ENCODE results near the gene SP6.

SP6 gene

GRCh38 chr17:47884427-47884740 lies 33.4 kb upstream of the SP6 start:
- no peak for DNase-seq (ENCODE audit: low read depth)
- H3K4me3 ChIP-seq (ENCODE audit: low read depth, low read length) = no peak overlapping the region
- TF ChIP-seq CTCF (conservative IDR thresholded peaks at IDR 0.05; ENCODE audit: low read depth, low read length) = no peak

- H3K4me3 ChIP-seq (ENCODE audit: low read depth, low read length) = no peak overlapping the region
- no peak for DNase-seq (ENCODE audit: low read depth)
- no peak for TF ChIP-seq CTCF (conservative IDR thresholded peaks at IDR 0.05; ENCODE audit: low read depth, low read length)
These were observed 32.8 kb upstream of the SP6 start for GRCh38 chr17:47883589-47884426.

- no peak overlapping the region for H3K4me3 ChIP-seq (ENCODE audit: low read depth, low read length)
- no peak for TF ChIP-seq CTCF (conservative IDR thresholded peaks at IDR 0.05; ENCODE audit: low read depth, low read length)
- DNase-seq (ENCODE audit: low read depth) = no peak
These were observed 32.0 kb upstream of the SP6 start for GRCh38 chr17:47882695-47883588.

- H3K4me3 ChIP-seq (ENCODE audit: low read depth, low read length) = no peak overlapping the region
- DNase-seq (ENCODE audit: low read depth) = no peak
- TF ChIP-seq CTCF (conservative IDR thresholded peaks at IDR 0.05; ENCODE audit: low read depth, low read length) = no peak
These were observed 31.3 kb upstream of the SP6 start for GRCh38 chr17:47882247-47882646.

GRCh38 chr17:47879776-47880454 lies 29.0 kb upstream of the SP6 start:
- TF ChIP-seq CTCF (conservative IDR thresholded peaks at IDR 0.05; ENCODE audit: low read depth, low read length) = no peak
- H3K4me3 ChIP-seq (ENCODE audit: low read depth, low read length) = no peak overlapping the region
- no peak for DNase-seq (ENCODE audit: low read depth)

- no peak for TF ChIP-seq CTCF (conservative IDR thresholded peaks at IDR 0.05; ENCODE audit: low read depth, low read length)
- H3K4me3 ChIP-seq (ENCODE audit: low read depth, low read length) = no peak overlapping the region
- DNase-seq (ENCODE audit: low read depth) = peak; percentile 35
These were observed 28.1 kb upstream of the SP6 start for GRCh38 chr17:47879028-47879585.
